GM19452 (cell line): ENCODE measurements around the gene EID2.

Experiments used
- ATAC-seq: cut with Tn5 transposase; IDR thresholded peaks from one replicate; pipeline ENCODE4 v1.9.1; 2021; ENCODE audit not compliant: unreplicated experiment

Gene EID2

DNA sequence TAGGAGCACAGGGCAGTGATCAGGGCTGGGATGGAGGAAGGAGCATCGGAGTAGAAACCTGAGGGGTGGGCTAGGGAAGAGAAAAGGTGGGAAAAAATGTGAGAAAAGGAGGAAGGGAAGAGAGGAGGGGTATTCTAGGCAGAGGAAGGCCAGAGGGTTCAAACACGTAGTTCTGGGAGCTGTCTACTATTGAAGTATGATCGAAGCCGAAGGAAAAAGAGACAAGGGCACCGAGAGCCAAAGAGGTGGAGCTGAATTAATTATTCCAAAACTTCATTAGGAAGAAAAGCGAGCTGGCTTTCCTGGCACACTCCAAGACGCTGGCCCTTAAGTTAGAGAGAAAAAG, 33.4 kb downstream of the EID2 start:
- ATAC-seq, result no peak

DNA sequence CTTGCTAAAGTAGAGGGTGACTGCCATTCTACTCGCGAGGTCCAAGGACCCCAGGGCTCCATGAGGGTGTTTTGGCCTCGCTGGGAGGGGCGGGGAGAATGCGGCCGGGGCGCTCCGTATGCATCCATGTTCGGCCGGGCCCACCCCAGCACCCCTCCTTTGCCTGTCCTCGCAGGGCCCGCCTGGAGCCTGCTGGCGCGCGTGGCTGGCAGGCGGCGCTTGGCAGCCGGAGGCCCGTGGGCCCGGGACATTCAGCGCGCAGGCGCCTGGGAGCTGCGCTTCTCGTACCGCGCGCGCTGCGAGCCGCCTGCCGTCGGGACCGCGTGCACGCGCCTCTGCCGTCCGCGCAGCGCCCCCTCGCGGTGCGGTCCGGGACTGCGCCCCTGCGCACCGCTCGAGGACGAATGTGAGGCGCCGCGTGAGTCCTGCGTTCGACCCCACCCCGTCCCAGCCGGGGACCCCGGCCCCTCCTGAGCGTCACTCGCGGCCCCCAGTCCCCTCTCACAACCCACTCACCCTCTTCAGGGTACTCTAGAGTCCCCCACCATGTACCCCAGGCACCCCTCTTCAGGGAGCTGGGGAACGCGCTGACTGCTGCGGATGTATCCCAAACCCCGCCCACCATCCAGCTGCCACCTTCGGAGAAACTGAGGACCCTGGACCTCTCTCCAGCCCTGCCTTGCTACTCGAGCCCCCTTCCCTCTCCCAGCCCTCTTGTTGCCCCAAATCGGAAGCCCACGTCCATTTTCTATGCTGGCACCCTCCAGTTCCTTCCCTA, 37.1 kb downstream of the EID2 start:
- ATAC-seq, result no peak

DNA sequence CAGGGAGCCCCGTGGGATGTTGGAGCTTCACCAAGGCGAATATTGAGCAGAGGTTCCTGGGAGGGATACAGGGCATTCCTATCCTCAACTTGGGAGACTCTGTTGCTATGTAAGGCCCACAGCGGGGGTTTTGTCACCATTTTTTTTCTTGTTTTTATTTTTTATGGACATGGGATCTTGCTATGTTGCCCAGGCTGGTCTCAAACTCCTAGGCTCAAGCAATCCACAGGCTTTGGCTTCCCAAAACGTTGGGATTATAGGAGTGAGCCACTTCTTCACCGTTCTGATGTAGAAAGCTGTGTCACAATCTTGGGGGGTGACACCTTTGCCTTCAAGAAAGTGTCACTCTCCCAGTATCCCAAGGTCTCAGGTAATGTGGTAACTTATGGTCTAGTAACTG, 38.6 kb downstream of the EID2 start:
- no peak for ATAC-seq

DNA sequence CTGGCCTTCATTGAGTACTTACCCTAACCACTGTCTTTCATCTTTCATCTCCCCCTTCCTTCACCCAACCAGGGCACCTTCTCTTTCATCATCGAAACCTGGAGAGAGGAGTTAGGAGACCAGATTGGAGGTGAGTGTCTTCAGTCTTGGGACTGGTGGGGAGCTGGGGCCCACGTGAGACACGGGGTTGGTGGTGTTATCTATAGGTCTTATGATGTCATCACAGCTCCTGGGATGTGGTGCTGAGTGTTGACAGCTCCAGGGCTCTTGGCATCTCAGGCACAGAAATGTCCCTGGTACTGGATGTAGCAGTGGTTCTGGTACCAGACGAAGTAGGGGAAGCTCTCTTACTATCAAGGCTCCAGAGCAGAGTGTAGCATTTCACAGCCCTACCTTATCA, 39.4 kb downstream of the EID2 start:
- no peak for ATAC-seq

DNA sequence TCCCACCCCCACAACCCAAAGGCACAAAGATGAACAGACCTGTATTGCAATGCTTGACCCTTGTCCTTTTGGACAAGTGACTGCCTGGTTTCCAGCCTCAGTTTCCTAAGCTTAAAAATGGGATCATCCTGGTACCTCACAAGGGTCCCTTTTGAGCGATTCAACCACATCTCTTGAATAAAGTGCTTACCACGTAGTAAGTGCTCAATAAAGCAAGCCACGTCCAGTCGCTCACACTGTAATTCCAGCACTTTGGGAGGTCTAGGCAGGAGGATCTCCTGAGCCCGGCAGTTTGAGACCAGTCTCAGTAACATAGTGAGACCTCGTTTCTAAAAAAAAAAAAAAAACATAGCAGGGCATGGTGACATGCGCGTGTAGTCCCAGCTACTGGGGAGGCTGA, 40.0 kb downstream of the EID2 start:
- ATAC-seq, result no peak

DNA sequence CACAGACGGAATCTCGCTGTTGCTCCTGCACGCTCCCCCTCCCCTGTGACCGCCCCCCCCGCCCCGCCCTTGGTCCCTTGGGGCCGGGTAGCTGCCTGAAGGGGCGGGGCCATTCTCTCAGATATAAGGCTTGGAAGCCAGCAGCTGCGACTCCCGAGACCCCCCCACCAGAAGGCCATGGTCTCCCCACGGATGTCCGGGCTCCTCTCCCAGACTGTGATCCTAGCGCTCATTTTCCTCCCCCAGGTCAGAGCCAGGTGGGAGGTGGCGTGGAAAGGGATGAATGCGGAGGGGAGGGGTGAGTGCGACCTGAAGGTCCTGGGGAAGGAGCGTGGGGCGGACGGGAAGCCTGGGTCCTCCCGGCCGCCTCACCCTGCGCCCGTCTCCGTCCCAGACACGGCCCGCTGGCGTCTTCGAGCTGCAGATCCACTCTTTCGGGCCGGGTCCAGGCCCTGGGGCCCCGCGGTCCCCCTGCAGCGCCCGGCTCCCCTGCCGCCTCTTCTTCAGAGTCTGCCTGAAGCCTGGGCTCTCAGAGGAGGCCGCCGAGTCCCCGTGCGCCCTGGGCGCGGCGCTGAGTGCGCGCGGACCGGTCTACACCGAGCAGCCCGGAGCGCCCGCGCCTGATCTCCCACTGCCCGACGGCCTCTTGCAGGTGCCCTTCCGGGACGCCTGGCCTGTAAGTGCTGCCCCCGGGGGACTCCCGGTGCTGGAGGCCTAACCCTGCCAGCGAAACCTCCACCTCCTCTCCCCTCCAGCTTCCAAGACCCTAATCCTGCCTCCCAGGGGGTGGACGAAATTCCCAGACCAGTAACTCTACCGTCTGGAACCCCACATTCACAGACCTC, 40.9 kb downstream of the EID2 start, which contains the start of gene DLL3:
Gene DLL3 (plus strand): TSS at position 150 of the 845 bp plus-strand sequence. CDS start 28 bp downstream, at position 178.
- ATAC-seq, result no peak

DNA sequence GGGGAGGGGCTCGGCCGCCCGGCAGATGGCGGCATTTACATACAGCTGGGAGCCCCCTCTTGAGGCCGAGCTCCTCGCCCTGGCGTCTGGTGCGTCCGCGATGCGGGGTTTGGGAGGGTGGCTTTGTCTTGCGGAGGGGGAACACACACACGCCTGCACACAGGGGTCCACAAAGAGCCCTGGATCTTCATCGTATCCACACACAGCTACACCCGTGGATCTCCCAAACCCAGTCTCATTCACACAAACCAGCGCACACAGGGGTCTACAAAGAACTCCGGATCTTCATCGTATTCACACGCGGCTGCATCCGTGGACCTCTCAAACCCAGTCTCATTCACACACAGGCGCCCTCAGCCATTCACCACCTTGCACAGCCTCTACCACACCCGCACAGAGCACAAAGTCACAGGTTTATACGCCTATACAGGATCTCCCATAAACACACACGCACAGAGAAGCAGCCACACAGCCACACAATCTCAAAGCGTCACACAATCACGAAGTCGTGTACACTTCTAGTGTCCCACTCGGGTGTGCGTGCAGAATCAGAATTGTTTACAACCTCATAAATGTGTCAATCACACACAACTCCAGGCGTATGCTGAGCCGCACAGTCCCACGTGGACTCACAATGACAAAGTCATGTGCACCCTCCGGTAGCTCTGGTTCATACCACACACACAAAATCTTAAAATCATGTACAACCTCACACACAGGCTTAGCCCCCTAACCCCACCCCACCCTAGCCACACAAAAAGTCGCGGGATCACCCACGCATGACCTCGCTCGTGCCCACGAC, 41.8 kb downstream of the EID2 start:
- no peak for ATAC-seq

DNA sequence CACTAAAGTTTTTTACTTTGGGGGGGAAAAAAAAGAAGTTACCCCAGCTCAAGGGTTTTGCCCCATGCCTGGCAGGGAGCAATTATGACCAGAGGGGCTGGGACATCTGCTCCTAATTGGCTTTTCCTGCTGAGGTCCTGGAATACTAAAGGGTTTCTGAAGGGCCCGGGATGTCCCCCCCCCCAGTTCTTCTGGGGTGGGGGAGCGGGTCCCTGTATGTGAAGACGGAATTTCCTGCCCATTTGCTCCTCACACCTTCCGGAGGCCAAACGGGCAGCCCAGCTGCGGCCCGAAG, 42.3 kb downstream of the EID2 start:
- no peak for ATAC-seq

DNA sequence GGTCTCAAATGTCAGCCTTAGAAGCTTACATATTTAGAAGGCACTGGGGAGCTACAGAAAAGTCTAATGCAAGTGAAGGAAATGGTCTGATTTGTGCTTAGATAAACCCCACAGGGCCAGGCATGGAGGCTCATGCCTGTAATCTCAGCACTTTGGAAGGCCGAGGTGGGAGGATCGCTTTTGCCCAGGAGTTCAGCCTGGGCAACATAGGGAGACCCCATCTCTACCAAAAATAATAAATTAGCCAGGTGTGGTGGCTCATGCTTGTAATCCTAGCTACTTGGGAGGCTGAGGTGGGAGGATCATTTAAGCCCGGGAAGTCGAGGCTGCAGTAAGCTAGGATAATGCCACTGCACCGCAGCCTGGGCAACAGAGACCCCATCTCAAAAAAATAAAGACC, 43.9 kb downstream of the EID2 start:
- ATAC-seq, result no peak

DNA sequence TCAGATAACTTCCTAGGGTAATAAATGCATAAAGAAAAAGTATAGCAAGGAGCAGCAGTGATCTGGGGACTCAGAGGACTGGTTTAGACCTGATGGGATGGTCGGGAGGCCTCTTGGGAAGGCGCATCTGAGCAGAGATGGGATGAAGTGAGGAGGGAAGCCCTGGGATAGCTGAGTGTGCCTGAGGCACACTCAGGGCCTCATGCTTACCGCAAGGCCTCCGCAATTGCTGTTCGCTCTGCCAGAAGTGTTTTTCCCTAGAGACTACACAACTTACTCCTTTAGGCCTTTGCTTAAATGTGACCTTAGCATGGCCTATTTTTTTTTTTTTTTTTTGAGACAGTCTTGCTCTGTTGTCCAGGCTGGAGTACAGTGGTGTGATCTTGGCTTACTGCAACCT, 45.3 kb downstream of the EID2 start:
- ATAC-seq, result no peak

DNA sequence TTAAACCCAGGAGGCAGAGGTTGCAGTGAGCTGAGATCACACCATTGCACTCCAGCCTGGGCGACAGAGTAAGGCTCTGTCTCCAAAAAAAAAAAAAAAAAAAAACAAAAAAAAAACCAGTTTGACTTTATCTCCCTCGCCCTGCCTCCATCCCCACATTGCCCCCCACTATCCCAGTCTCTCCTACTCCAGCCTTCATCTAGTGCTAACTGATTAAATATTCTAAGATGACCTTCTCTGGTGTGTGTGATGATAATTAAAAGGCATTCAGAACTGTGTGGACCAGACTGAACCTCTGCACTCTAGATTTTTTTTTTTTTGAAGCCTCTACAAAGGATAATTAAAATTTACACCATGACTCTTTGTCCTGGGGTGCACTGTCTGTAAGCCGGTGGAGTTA, 47.2 kb downstream of the EID2 start:
- ATAC-seq, result no peak

DNA sequence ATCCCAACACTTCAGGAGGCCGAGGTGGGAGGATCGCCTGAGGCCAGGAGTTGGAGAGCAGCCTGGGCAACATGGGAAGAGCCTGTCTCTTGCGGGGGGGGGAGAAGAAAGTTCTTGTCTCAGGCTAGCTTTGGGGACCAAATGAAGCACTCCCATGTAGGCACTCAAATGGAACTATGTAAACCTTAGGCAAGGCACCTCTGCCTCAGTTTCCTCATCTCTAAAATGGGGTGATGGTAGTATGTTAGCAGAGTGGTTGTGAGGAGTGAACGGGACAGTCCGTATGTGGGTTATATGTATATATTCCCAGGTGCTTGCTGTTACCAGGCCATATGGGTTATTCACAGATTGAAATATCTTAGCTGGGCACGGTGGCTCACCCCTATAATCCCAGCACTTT, 47.7 kb downstream of the EID2 start:
- ATAC-seq, result no peak

DNA sequence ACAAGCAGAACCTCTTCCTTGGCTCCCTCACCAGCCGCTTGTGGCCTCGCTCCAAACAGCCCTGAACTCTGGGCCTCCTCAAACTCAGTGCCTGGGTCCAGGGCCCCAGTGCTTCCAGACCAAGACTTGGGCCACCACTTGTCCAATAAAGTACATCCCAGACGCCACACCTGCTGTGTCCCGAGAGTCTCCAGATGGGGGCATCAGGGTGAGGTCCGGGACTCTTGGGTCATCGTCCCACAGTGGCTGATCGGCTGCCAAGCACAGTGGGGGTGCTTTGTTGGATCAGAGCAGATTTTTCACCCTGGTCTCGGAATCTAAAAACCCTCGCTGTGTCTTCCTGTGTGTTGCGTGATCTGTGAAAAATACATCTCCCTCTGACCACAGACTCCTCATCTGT, 50.2 kb downstream of the EID2 start:
- no peak for ATAC-seq
